IMR-90 (cell line): ENCODE results near the gene CERS4. TPM values are rescaled to one million over a fixed set of nuclear protein-coding genes. Genes with fewer than 3 reads are reported as not detected.

Experiments used
- ATAC-seq: fragments of 200-7000 bp; cut with Tn5 transposase; 2 replicates; pipeline ENCODE4 v1.9.1; 2020; ENCODE audit warnings: low read depth, mild to moderate bottlenecking, moderate library complexity
- BruUV-seq: library from RNA; stranded (reverse); fragments of 400-500 nt; replicated peaks from 2 replicates; lab custom pipeline; 2021; lab: Mats Ljungman, UMichigan
- CTCF ChIA-PET: fragments of 300-600 bp; formaldehyde crosslinking; extraction: SDS; loops from one replicate; lab custom pipeline; 2021; ENCODE audit warnings: antibody characterized with exemption; lab: Yijun Ruan, JAX
- POLR2A ChIA-PET: fragments of 300-600 bp; sonication (Branson Sonifier 250); formaldehyde crosslinking; loops from one replicate; lab custom pipeline; 2022; ENCODE audit warnings: antibody characterized with exemption; ENCODE audit not compliant: unreplicated experiment; lab: Charles Lee
- DNase-seq: peaks from one replicate; pipeline ENCODE4 v3.0.0; 2013
- H2AFZ ChIP-seq: replicated peaks from 2 replicates; pipeline ENCODE3; 2013; ENCODE audit warnings: low read length, mild to moderate bottlenecking; ENCODE audit not compliant: poor library complexity
- H2AK5ac ChIP-seq: 2 replicates; pipeline ENCODE4 v1.6.1; 2013; ENCODE audit warnings: low read depth, low read length, inconsistent platforms
- H2AK9ac ChIP-seq: replicated peaks from 2 replicates; pipeline ENCODE3; 2013; ENCODE audit warnings: mild to moderate bottlenecking, low read depth, low read length, moderate library complexity; ENCODE audit not compliant: poor library complexity
- H2BK120ac ChIP-seq: 2 replicates; pipeline ENCODE4 v1.6.1; 2013; ENCODE audit warnings: low read depth, low read length, inconsistent platforms
- H2BK15ac ChIP-seq: 3 replicates; pipeline ENCODE4 v1.6.1; 2013; ENCODE audit warnings: low read depth, low read length, inconsistent platforms
- H2BK20ac ChIP-seq: 2 replicates; pipeline ENCODE4 v1.6.1; 2013; ENCODE audit warnings: low read depth, mild to moderate bottlenecking, inconsistent platforms, low read length, moderate library complexity
- H2BK5ac ChIP-seq: 2 replicates; pipeline ENCODE4 v1.6.1; 2013; ENCODE audit warnings: mild to moderate bottlenecking, low read depth, low read length, inconsistent platforms; ENCODE audit not compliant: poor library complexity, severe bottlenecking
- H3K14ac ChIP-seq: replicated peaks from 2 replicates; pipeline ENCODE4 v1.6.1; 2013; ENCODE audit warnings: low read depth, low read length, inconsistent platforms
- H3K18ac ChIP-seq: 2 replicates; pipeline ENCODE4 v1.6.1; 2013; ENCODE audit warnings: low read depth, low read length, control low read depth
- H3K23ac ChIP-seq: 2 replicates; pipeline ENCODE4 v1.6.1; 2013; ENCODE audit warnings: low read depth, low read length, inconsistent platforms
- H3K27ac ChIP-seq: 2 replicates; pipeline ENCODE4 v1.5.1; 2013; ENCODE audit warnings: mild to moderate bottlenecking, control low read depth, low read length; ENCODE audit not compliant: insufficient read depth
- H3K27me3 ChIP-seq: 2 replicates; pipeline ENCODE4 v1.6.1; 2013; ENCODE audit warnings: low read length; ENCODE audit not compliant: control insufficient read depth, insufficient read depth
- H3K36me3 ChIP-seq: 2 replicates; pipeline ENCODE4 v1.6.1; 2013; ENCODE audit warnings: low read length, mixed read lengths; ENCODE audit not compliant: control insufficient read depth, insufficient read depth
- H3K4ac ChIP-seq: 2 replicates; pipeline ENCODE4 v1.6.1; 2013; ENCODE audit warnings: low read depth, low read length, inconsistent platforms
- H3K4me1 ChIP-seq: 2 replicates; pipeline ENCODE4 v1.6.1; 2013; ENCODE audit warnings: low read length, mixed read lengths; ENCODE audit not compliant: control insufficient read depth, insufficient read depth
- H3K4me2 ChIP-seq: 2 replicates; pipeline ENCODE4 v1.6.1; 2013; ENCODE audit warnings: low read depth, mild to moderate bottlenecking, control low read depth, low read length, moderate library complexity
- H3K4me3 ChIP-seq: 2 replicates; pipeline ENCODE4 v1.5.1; 2013; ENCODE audit warnings: low read depth, mild to moderate bottlenecking, control low read depth, low read length, moderate library complexity; ENCODE audit not compliant: insufficient read depth
- H3K56ac ChIP-seq: 2 replicates; pipeline ENCODE4 v1.6.1; 2013; ENCODE audit warnings: low read length, inconsistent platforms; ENCODE audit not compliant: insufficient read depth; ENCODE audit errors: extremely low read depth
- H3K79me1 ChIP-seq, 2 experiments: 2 replicates each; pipeline ENCODE4 v1.6.1; 2013; ENCODE audit warnings: low read length in 2 of 2, inconsistent platforms in 1 of 2, low read depth in 1 of 2
- H3K9ac ChIP-seq: 2 replicates; pipeline ENCODE4 v1.6.1; 2013; ENCODE audit warnings: low read depth, low read length, control low read depth
- H3K9me1 ChIP-seq: 2 replicates; pipeline ENCODE4 v1.6.1; 2013; ENCODE audit warnings: low read length, inconsistent platforms; ENCODE audit not compliant: insufficient read depth
- H3K9me3 ChIP-seq: 2 replicates; pipeline ENCODE4 v1.6.1; 2013; ENCODE audit warnings: low read length; ENCODE audit not compliant: control insufficient read depth, insufficient read depth
- H4K20me1 ChIP-seq: 2 replicates; pipeline ENCODE4 v1.6.1; 2013; ENCODE audit warnings: low read length, inconsistent platforms; ENCODE audit not compliant: insufficient read depth
- H4K5ac ChIP-seq: 2 replicates; pipeline ENCODE4 v1.6.1; 2013; ENCODE audit warnings: mild to moderate bottlenecking, low read depth, low read length, control low read depth
- H4K8ac ChIP-seq, 2 experiments: 2 replicates each; pipeline ENCODE4 v1.6.1; 2013; ENCODE audit warnings: low read depth in 2 of 2, low read length in 2 of 2, control low read depth in 1 of 2, inconsistent platforms in 1 of 2
- H4K91ac ChIP-seq: 2 replicates; pipeline ENCODE4 v1.6.1; 2013; ENCODE audit warnings: low read depth, low read length, inconsistent platforms; ENCODE audit not compliant: insufficient read depth
- BHLHE40 ChIP-seq: fragments of 150-350 bp; IDR thresholded peaks from 2 replicates; pipeline ENCODE4 v1.6.1; 2016; ENCODE audit warnings: mild to moderate bottlenecking, low read depth, low read length
- CEBPB ChIP-seq: IDR thresholded peaks from 2 replicates; pipeline ENCODE4 v1.6.1; 2012; ENCODE audit warnings: low read depth, low read length, improper control_type of control experiment
- MAFK ChIP-seq: IDR thresholded peaks from 2 replicates; pipeline ENCODE4 v1.6.1; 2012; ENCODE audit warnings: low read depth, low read length, improper control_type of control experiment
- MAZ ChIP-seq: IDR thresholded peaks from 2 replicates; pipeline ENCODE4 v1.6.1; 2012; ENCODE audit warnings: low read depth, mild to moderate bottlenecking, low read length, improper control_type of control experiment, moderate library complexity, borderline replicate concordance
- MXI1 ChIP-seq: IDR thresholded peaks from 2 replicates; pipeline ENCODE4 v1.6.1; 2012; ENCODE audit warnings: low read depth, mild to moderate bottlenecking, low read length, moderate library complexity, borderline replicate concordance
- NFE2L2 ChIP-seq: fragments of 150-350 bp; IDR thresholded peaks from 2 replicates; pipeline ENCODE4 v1.6.1; 2016; ENCODE audit warnings: low read depth, mild to moderate bottlenecking, low read length
- RCOR1 ChIP-seq: IDR thresholded peaks from 2 replicates; pipeline ENCODE4 v1.6.1; 2012; ENCODE audit warnings: mild to moderate bottlenecking, low read length, improper control_type of control experiment; ENCODE audit not compliant: insufficient replicate concordance
- RFX5 ChIP-seq: IDR thresholded peaks from 2 replicates; pipeline ENCODE4 v1.8.0; 2012; ENCODE audit warnings: low read depth, mild to moderate bottlenecking, low read length, moderate library complexity
- SMC3 ChIP-seq: fragments of 150-350 bp; IDR thresholded peaks from 2 replicates; pipeline ENCODE4 v1.6.1; 2016; ENCODE audit warnings: low read depth, mild to moderate bottlenecking, antibody characterized with exemption, low read length, moderate library complexity
- USF2 ChIP-seq: fragments of 150-350 bp; IDR thresholded peaks from 2 replicates; pipeline ENCODE4 v1.6.1; 2017; ENCODE audit warnings: mild to moderate bottlenecking, antibody characterized with exemption, low read length, low read depth
- WGBS, 2 experiments: methylation state at CpG; one replicate each; pipeline versions ENCODE4 v1.1.5 to v1.1.7; 2013; ENCODE audit warnings: missing lambda C conversion rate in 2 of 2; ENCODE audit not compliant: insufficient read length in 1 of 2; ENCODE audit errors: extremely low coverage in 2 of 2; 5-methylcytosine and 5-hydroxymethylcytosine counted together
- dilution Hi-C: fragments of 300-500 bp; cut with HindIII; formaldehyde crosslinking; loops from one replicate; pipeline ENCODE4 v1.14.3; 2018; ENCODE audit warnings: low sequenced_read_pairs; ENCODE audit not compliant: unreplicated experiment
- in situ Hi-C: fragments of 300-500 bp; cut with MboI; formaldehyde crosslinking; loops from 3 replicates; pipeline ENCODE4 v1.14.3; 2019; ENCODE audit warnings: low sequenced_read_pairs, inconsistent platforms, mixed read lengths
- intact Hi-C: fragments of 100-400 bp; cut with micrococcal nuclease; formaldehyde crosslinking; loops from 2 replicates; pipeline ENCODE4 v1.10.0; 2022
- polyA plus RNA-seq, 3 experiments: library from polyadenylated mRNA; depleted of rRNA; stranded (reverse); fragments of >200 nt; gene quantifications; 2 replicates each; pipeline ENCODE4 v1.2.3, GENCODE V29; 2012; ENCODE audit warnings: low replicate concordance in 1 of 3
- total RNA-seq: library from RNA; depleted of rRNA; stranded (reverse); fragments of >200 nt; gene quantifications from 2 replicates; pipeline ENCODE4 v1.2.3, GENCODE V29; 2012
- TF ChIP-seq, protein P1 (sequence below): conservative IDR thresholded peaks from 2 replicates; pipeline ENCODE4 v1.5.1; 2012; ENCODE audit warnings: mild to moderate bottlenecking, low read depth, low read length, improper control_type of control experiment
- TF ChIP-seq, protein P2 (sequence below): fragments of 150-350 bp; IDR thresholded peaks from 2 replicates; pipeline ENCODE4 v1.6.1; 2016; ENCODE audit warnings: low read depth, mild to moderate bottlenecking, low read length, moderate library complexity, borderline replicate concordance

CERS4 gene
- total and polyA plus RNA-seq, 2 of the 4 experiments (the other 2 are of a cell fraction), result 3.2 to 5.7 TPM

GRCh38 chr19:8256276-8257051 is 47.3 kb downstream of the CERS4 start:
- Histone ChIP-seq H3K4me1 (peaks cover 3% of the 10 kb centered on the region; the same call in 1 of the 2 replicates), H4K8ac (no peak overlapping the region), H3K56ac (no peak overlapping the region), H3K14ac (no peak overlapping the region), H3K23ac (no peak overlapping the region), H3K18ac (no peak overlapping the region), H2BK5ac (no peak overlapping the region), H3K9me1 (no peaks in the 10 kb centered on the region), H2BK120ac (no peak overlapping the region), H3K4me2 (no peak overlapping the region), H3K9me3 (no peaks in the 10 kb centered on the region), H4K91ac (no peak overlapping the region), H3K27ac (no peak overlapping the region), H2BK20ac (no peak overlapping the region), H2AFZ (no peak overlapping the region), H4K20me1 (no peaks in the 10 kb centered on the region), H3K27me3 (no peaks in the 10 kb centered on the region), H3K79me1 (no peaks in the 10 kb centered on the region), H4K5ac (no peak overlapping the region), H2AK5ac (no peak overlapping the region), H3K4me3 (no peak overlapping the region), H3K36me3 (peaks cover 6% of the 10 kb centered on the region; the same call in 1 of the 2 replicates), H2AK9ac (no peak overlapping the region), H3K9ac (no peak overlapping the region), H3K4ac (no peak overlapping the region), H2BK15ac (no peak overlapping the region)
- intact Hi-C loops (loop anchor here (10.0 kb wide), 1 partner anchor 252 kb away; the partner anchor contains the start of gene ELAVL1), in situ Hi-C loops (loop anchor here (10.0 kb wide), 1 partner anchor 282 kb away; no protein-coding TSS in a partner anchor), dilution Hi-C loops (no loop called here)
- DNase-seq (no peak), ATAC-seq (no peak)
- CTCF ChIA-PET, result interaction anchor here (0.7 kb wide), 1 partner anchor 312 kb away, joined by 4 read pairs; no protein-coding TSS in a partner anchor
- POLR2A ChIA-PET, result interaction anchor here (0.6 kb wide), 1 partner anchor 44 kb away, joined by 4 read pairs; no protein-coding TSS in a partner anchor
- no TSS peak for BruUV-seq
- WGBS, 2 experiments, result 80% methylated on average over 3 of the region's 15 CpGs; no CpG with 5 or more reads in 1 of the 2 experiments
- no peak for TF ChIP-seq CEBPB
- no peak for TF ChIP-seq MXI1
- no peak for TF ChIP-seq NFE2L2
- TF ChIP-seq RCOR1, result no peak
- TF ChIP-seq RFX5, result no peak
- TF ChIP-seq, protein P1, sequence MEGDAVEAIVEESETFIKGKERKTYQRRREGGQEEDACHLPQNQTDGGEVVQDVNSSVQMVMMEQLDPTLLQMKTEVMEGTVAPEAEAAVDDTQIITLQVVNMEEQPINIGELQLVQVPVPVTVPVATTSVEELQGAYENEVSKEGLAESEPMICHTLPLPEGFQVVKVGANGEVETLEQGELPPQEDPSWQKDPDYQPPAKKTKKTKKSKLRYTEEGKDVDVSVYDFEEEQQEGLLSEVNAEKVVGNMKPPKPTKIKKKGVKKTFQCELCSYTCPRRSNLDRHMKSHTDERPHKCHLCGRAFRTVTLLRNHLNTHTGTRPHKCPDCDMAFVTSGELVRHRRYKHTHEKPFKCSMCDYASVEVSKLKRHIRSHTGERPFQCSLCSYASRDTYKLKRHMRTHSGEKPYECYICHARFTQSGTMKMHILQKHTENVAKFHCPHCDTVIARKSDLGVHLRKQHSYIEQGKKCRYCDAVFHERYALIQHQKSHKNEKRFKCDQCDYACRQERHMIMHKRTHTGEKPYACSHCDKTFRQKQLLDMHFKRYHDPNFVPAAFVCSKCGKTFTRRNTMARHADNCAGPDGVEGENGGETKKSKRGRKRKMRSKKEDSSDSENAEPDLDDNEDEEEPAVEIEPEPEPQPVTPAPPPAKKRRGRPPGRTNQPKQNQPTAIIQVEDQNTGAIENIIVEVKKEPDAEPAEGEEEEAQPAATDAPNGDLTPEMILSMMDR, result no peak
- TF ChIP-seq, protein P2, sequence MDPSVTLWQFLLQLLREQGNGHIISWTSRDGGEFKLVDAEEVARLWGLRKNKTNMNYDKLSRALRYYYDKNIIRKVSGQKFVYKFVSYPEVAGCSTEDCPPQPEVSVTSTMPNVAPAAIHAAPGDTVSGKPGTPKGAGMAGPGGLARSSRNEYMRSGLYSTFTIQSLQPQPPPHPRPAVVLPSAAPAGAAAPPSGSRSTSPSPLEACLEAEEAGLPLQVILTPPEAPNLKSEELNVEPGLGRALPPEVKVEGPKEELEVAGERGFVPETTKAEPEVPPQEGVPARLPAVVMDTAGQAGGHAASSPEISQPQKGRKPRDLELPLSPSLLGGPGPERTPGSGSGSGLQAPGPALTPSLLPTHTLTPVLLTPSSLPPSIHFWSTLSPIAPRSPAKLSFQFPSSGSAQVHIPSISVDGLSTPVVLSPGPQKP, result no peak
- TF ChIP-seq MAFK, result no peak
- TF ChIP-seq SMC3, result no peak
- TF ChIP-seq BHLHE40, result no peak
- no peak for TF ChIP-seq USF2
- no peak for TF ChIP-seq MAZ
